Lower leg skin (tissue), 3 donors: ENCODE results near the gene HNF4A.

Experiments
- POLR2A ChIP-seq, 2 donors: fragments of 450-650 bp; IDR thresholded peaks; one replicate each; pipeline ENCODE4 v1.6.1; 2016 to 2017; ENCODE audit warnings: antibody characterized with exemption in 2 of 2, mild to moderate bottlenecking in 1 of 2, moderate library complexity in 1 of 2
- TF ChIP-seq, protein P1 (sequence below), 3 donors: fragments of 450-650 bp; IDR thresholded peaks; one replicate each; pipeline ENCODE4 v1.5.1; 2016; ENCODE audit warnings: antibody characterized with exemption in 3 of 3, mild to moderate bottlenecking in 3 of 3, moderate library complexity in 2 of 3

DNA sequence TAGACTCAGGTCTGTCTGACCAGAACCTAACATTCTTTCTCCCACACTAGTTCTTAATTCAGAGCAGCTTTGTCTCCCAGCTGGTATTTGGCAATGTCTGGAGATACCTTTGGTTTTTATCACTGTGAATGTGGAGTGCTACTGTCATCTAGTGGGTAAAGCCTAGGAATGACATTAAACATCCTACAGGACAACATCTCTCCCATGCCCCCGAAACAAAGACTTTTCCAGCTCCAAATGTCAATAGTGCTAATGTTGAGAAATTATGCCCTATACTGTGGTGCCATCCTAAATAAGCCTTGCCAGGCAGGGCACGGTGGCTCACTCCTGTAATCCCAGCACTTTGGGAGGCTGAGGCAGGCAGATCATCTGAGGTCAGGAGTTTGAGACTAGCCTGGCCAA lies 116.0 kb downstream of the HNF4A start:
- TF ChIP-seq, protein P1, sequence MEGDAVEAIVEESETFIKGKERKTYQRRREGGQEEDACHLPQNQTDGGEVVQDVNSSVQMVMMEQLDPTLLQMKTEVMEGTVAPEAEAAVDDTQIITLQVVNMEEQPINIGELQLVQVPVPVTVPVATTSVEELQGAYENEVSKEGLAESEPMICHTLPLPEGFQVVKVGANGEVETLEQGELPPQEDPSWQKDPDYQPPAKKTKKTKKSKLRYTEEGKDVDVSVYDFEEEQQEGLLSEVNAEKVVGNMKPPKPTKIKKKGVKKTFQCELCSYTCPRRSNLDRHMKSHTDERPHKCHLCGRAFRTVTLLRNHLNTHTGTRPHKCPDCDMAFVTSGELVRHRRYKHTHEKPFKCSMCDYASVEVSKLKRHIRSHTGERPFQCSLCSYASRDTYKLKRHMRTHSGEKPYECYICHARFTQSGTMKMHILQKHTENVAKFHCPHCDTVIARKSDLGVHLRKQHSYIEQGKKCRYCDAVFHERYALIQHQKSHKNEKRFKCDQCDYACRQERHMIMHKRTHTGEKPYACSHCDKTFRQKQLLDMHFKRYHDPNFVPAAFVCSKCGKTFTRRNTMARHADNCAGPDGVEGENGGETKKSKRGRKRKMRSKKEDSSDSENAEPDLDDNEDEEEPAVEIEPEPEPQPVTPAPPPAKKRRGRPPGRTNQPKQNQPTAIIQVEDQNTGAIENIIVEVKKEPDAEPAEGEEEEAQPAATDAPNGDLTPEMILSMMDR (IDR thresholded peaks at IDR 0.05) = no peak
- no peak for TF ChIP-seq POLR2A (IDR thresholded peaks at IDR 0.05)
